DOHH2 (cell line): ENCODE results near the gene WIPF2.

Experiments used
- CTCF ChIP-seq: fragments of 200-600 bp; sonication (generic); IDR thresholded peaks from one replicate; pipeline ENCODE4 v1.5.1; 2014; ENCODE audit warnings: antibody characterized with exemption, mild to moderate bottlenecking, low read depth, low read length; ENCODE audit not compliant: poor library complexity, severe bottlenecking
- EZH2phosphoT487 ChIP-seq: fragments of 200-600 bp; sonication (generic); IDR thresholded peaks from 2 replicates; pipeline ENCODE4 v1.6.1; 2017; ENCODE audit warnings: borderline replicate concordance, mild to moderate bottlenecking, antibody characterized with exemption, low read length, moderate library complexity, mixed read lengths

GRCh38 chr17:40251576-40251975 is 32.5 kb downstream of the WIPF2 start:
- no peak for TF ChIP-seq CTCF
- no peak for TF ChIP-seq EZH2phosphoT487
